Measurements from ENCODE around the gene UBXN6. TPM values are rescaled to one million over a fixed set of nuclear protein-coding genes. Genes with fewer than 3 reads are reported as not detected.
A peak's percentile ranks its signal among the peaks of the same experiment; 100 is the strongest.

UBXN6 gene
- total RNA-seq, 2 donors from 2014 or later = 31.1 to 42.4 TPM

DNA sequence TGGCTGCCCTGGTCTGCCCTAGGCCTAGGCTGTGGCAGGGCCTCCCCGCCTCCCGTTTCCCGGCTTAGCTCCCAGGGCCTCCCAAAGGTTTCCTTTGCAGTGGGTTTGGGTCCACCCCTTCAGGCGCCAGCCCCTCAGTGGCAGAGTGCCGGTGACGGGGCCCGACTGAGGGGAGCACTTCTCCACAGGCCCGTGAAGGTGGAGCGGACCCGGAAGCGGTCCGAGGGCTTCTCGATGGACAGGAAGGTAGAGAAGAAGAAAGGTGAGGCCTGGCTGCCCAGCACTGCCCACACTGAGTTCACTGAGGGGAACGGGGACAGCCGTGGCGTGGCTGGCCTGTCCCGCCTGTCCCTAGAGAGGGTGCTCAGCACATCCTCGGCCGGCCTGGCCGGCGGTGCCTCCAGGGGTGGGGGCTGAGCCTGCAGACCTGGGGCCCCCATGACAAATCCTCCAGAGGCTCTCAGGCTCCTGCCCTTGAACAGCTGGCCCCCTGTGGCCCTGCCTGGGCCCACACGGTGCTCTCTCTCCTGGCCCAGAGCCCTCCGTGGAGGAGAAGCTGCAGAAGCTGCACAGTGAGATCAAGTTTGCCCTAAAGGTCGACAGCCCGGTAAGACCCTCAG, 40.3 kb upstream of the UBXN6 start:
- DNase-seq (ENCODE audit: low spot score in 2 of 2) (no peak), ATAC-seq (no peak)
- Mint-ChIP-seq H3K36me3 (no peaks in the 10 kb centered on the region), H3K9me3 (no peaks in the 10 kb centered on the region), H3K27ac (no peak overlapping the region)

DNA sequence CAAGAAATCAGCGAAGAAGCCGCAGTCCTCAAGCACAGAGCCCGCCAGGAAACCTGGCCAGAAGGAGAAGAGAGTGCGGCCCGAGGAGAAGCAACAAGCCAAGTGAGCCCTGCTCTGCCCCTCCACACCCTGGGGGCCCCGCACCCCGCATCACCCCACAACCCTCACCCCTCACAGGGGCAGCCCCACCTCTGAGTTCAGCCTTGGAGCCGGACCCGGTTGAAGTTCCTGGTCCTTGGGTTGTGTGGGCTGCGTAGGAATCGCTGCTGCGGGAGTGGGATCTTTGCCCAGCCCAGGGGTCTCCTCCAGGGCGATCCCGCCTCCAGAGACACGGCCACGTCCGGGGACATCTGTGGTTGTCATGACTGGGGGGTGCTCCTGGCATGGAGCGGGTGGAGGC, 38.7 kb upstream of the UBXN6 start:
- DNase-seq (ENCODE audit: low spot score in 2 of 2) (no peak), ATAC-seq (no peak)
- no peaks in the 10 kb centered on the region for H3K9me3 Mint-ChIP-seq
- H3K36me3 Mint-ChIP-seq = no peaks in the 10 kb centered on the region
- no peak overlapping the region for H3K27ac Mint-ChIP-seq

DNA sequence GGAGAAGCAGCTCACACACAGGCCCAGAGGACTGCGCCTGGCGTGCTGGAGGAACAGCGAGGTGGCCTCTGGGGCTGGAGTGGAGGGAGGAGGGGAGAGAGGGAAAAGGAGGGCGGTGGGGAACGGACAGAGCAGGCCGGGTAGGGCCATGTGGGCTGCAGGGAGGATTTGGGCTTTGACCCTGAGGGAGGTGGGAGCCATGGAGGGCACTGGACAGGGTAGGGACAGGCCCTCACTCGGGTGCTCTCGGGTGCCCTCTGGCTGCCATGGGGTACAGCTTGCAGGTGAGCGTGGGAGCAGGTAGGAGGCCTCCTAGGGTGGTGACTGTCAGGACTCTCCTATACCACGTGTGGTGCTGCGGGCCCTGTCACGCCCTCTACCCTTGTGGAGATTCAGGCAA, 37.9 kb upstream of the UBXN6 start:
- H3K36me3 Mint-ChIP-seq = no peaks in the 10 kb centered on the region
- DNase-seq (ENCODE audit: low spot score in 2 of 2) (no peak), ATAC-seq (peak in 1 of 2 donors; percentile 16)
- H3K27ac Mint-ChIP-seq = peak overlapping the region in 1 of 2 donors; percentile 33
- no peaks in the 10 kb centered on the region for H3K9me3 Mint-ChIP-seq

DNA sequence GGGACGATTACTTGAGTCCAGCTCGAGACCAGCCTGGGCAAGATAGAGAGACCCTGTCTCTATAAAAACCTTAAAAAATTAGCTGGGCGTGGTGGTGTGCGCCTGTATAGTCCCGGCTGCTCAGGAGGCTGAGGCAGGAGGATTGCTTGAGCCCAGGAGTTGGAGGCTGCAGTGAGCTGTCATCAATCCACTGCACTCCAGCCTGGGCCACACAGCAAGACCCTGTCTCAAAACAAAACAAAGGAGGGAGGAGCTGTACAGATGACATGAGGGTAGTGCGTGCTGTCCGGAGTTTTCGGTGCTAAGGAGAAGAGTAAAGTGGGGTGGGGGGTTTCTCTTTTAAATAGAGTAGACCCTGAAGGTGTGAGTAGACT, 37.1 kb upstream of the UBXN6 start:
- peak overlapping the region in 1 of 2 donors; percentile 41 for H3K27ac Mint-ChIP-seq
- DNase-seq (ENCODE audit: low spot score in 2 of 2) = no peak
- H3K36me3 Mint-ChIP-seq = no peaks in the 10 kb centered on the region
- no peak for ATAC-seq
- H3K9me3 Mint-ChIP-seq = no peaks in the 10 kb centered on the region

DNA sequence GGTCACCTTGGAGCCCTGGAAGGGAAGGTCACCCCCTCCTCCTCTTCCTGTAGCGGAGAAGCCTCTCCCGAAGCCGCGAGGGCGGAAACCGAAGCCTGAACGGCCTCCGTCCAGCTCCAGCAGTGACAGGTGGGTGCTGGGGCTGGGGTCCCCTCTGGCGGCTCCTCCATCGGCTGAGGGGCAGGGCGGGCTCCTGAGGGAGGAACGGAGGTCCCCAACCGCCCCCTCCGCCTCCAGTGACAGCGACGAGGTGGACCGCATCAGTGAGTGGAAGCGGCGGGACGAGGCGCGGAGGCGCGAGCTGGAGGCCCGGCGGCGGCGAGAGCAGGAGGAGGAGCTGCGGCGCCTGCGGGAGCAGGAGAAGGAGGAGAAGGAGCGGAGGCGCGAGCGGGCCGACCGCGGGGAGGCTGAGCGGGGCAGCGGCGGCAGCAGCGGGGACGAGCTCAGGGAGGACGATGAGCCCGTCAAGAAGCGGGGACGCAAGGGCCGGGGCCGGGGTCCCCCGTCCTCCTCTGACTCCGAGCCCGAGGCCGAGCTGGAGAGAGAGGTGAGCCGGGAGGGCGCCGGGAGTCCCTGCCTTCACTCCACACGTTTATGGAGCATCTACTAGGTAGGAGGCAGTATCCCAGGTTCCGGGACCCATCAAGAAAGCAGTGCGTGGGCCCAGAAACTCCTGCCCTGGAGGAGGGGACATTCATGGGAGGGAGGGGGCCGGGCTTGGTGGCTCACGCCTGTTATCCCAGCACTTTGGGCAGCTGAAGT, 36.5 kb upstream of the UBXN6 start:
- no peaks in the 10 kb centered on the region for H3K36me3 Mint-ChIP-seq
- ATAC-seq (no peak), DNase-seq (ENCODE audit: low spot score in 2 of 2) (no peak)
- H3K27ac Mint-ChIP-seq = no peak overlapping the region
- H3K9me3 Mint-ChIP-seq = no peaks in the 10 kb centered on the region

DNA sequence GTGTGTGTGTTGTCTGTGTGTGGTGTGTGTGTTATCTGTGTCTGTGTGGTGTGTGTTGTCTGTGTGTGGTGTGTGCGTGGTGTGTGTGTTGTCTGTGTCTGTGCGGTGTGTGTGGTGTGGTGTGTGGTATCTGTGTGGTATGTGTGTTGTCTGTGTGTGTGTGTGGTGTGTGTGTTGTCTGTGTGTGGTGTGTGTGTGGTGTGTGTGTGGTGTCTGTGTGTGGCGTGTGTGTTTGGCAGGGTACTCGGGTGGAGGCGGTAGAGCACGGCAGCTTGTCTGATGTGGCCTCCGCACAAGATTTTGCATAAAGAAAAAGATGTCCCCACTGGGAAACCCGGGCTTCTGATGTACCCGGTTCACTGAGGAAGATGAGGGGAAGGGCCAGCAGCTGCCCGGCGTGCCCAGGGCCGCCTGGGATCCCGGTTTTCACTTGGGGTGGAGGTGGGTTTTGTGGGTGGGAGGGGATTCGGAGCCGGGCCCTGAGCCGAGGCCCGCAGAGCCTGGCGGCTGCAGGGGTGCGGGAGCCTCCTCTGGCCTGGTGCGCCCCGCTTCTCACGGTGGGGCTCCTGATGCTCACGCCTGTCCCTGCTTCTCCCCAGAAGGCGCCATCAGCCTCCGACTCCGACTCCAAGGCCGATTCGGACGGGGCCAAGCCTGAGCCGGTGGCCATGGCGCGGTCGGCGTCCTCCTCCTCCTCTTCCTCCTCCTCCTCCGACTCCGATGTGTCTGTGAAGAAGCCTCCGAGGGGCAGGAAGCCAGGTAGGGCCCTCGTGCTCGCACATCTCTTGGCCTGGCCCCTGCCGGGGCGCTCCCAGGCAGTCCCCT, 35.7 kb upstream of the UBXN6 start:
- H3K9me3 Mint-ChIP-seq = no peaks in the 10 kb centered on the region
- DNase-seq (ENCODE audit: low spot score in 2 of 2) (no peak), ATAC-seq (no peak)
- H3K27ac Mint-ChIP-seq = no peak overlapping the region
- no peaks in the 10 kb centered on the region for H3K36me3 Mint-ChIP-seq

DNA sequence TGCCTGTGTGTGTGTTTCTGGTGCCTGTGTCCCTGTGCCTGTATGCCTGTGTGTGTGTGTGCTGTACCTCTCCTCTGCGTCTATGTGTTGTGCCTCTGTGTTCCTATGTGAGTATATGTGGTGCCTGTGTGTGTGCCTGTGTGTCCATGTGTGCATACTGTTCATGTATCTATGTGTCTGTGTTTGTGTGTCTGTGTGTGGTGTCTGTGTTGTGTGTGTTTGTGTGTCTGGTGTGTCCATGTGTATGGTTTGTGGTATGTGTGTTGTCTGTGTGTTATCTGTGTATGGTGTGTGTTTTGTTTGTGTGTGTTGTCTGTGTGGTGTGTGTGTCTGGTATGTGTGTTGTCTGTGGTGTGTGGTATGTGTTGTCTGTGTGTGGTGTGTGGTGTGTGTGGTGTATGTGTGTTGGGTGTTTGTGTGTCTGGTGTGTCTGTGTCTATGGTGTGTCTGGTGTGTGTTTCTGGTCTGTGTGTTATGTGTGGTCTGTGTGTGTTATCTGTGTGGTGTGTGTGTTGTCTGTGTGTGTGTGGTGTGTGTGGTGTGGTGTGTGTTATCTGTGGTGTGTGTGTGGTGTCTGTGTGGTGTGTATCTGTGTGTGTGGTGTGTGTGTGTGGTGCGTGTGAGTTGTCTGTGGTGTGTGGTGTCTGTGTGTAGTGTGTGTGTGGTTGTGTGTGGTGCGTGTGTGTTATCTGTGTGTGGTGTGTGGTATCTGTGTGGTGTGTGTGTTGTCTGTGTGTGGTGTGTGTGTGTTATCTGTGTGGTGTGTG, 34.9 kb upstream of the UBXN6 start:
- no peak overlapping the region for H3K27ac Mint-ChIP-seq
- no peaks in the 10 kb centered on the region for H3K9me3 Mint-ChIP-seq
- DNase-seq (ENCODE audit: low spot score in 2 of 2) (no peak), ATAC-seq (no peak)
- no peaks in the 10 kb centered on the region for H3K36me3 Mint-ChIP-seq

DNA sequence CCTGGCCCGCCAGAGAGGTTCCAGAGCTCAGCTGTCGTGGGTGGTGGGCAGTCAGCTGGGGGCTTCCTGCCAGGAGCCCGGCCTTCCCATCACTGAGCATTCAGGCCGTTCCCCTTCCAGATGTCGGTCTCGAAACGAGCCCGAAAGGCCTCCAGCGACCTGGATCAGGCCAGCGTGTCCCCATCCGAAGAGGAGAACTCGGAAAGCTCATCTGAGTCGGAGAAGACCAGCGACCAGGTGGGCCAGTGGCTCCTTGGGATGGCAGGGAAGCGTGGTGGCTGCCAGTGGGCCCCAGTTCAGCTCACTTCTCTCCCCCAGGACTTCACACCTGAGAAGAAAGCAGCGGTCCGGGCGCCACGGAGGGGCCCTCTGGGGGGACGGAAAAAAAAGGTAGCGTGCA, 33.9 kb upstream of the UBXN6 start:
- Mint-ChIP-seq H3K9me3 (no peaks in the 10 kb centered on the region), H3K36me3 (no peaks in the 10 kb centered on the region), H3K27ac (no peak overlapping the region)
- no peak for DNase-seq (ENCODE audit: low spot score in 2 of 2)
- ATAC-seq = no peak

DNA sequence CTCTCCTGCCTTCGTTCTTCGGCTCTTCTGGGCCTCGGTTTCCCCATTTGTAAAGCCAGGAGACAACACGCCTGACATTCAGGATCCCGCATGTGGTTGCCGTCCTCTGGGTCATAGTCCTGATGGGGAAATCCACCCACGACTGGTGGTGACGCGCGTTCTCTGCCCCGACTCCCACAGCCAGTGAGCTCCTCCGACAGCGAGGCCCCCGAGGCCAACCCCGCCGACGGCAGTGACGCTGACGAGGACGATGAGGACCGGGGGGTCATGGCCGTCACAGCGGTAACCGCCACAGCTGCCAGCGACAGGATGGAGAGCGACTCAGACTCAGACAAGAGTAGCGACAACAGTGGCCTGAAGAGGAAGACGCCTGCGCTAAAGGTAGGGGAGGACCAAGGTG, 30.9 kb upstream of the UBXN6 start:
- no peak overlapping the region for H3K27ac Mint-ChIP-seq
- ATAC-seq (no peak), DNase-seq (ENCODE audit: low spot score in 2 of 2) (no peak)
- H3K9me3 Mint-ChIP-seq = no peaks in the 10 kb centered on the region
- peaks cover 0 to 5% of the 10 kb centered on the region in 2 donors for H3K36me3 Mint-ChIP-seq

DNA sequence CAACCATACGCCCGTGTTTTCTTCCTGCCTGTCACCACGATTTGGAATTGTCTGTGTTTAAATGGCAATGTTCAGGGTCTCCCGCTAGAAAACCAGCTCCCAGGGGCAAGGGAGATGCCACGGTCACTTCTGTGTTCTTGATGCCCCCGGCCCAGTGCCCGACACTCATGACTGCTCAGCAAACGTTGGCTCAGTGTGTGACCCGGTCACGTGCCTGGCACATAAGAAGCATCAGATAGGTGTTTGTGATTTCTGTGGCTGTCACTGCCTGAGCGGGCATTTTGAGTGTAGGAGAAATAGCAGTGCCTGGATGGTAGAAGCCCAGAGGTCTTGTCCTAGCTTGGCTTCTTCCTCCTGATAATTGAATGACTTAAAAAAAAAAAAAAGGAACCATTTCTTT, 30.0 kb upstream of the UBXN6 start:
- Mint-ChIP-seq H3K36me3 (peaks cover 0 to 5% of the 10 kb centered on the region in 2 donors), H3K9me3 (no peaks in the 10 kb centered on the region), H3K27ac (peak overlapping the region in 1 of 2 donors; percentile 27)
- no peak for DNase-seq (ENCODE audit: low spot score in 2 of 2)
- ATAC-seq = no peak

DNA sequence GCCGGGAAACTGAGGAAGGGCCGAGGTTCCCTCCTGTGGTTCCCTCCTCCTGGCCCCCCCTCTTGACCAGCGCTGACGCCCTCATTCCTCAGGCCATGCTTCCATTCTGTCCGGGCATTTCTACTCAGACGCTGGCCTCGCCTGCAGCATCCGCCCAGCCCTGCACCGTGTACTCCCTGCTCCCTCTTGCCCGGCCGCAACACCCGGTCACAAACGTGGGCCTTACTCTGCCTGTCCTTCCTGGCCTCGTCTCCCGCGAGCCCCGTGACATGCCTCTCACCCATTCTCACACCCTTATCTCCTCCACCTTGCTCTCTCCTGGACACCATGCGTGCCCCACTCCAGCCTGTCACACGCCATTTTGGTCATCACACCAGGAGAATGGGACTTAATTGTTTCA, 25.8 kb upstream of the UBXN6 start:
- DNase-seq (ENCODE audit: low spot score in 2 of 2) (no peak), ATAC-seq (no peak)
- H3K27ac Mint-ChIP-seq = peak overlapping the region in 1 of 2 donors; percentile 25
- H3K9me3 Mint-ChIP-seq = no peaks in the 10 kb centered on the region
- peaks cover 0 to 5% of the 10 kb centered on the region in 2 donors for H3K36me3 Mint-ChIP-seq

DNA sequence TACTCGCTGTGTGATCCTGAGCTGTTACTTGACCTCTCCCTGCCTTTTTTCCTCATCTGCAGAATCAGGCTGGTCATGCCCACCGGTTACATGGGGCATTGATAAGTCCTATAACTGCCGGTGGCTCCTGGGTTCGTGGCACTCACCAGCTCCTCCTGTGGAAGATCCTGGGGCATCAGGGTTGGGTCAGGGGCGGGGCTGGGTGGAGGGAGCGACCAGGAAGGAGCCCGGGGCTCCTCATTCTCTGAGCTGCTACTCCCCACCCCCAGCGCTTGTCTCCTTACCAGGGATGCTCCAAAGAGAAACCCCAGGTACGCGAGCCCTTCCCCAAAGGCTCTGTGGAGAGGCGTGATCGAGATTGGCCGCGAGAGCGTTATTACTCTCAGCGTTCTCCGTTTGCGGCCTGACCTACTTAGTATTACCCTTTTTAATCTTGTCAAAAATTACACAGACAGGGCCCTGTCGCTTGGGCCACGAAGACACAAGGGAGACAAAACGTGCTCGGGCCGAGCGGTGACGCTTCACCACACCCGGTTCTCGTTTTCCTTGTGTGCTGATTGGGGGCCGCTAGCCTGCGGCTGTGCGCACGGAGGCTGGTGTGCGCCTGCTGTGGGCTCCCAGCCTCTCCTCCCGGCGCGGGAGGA, 25.2 kb upstream of the UBXN6 start:
- peaks cover 0 to 5% of the 10 kb centered on the region in 2 donors for H3K36me3 Mint-ChIP-seq
- no peak for DNase-seq (ENCODE audit: low spot score in 2 of 2)
- ATAC-seq = no peak
- H3K9me3 Mint-ChIP-seq = no peaks in the 10 kb centered on the region
- peak overlapping the region in 1 of 2 donors; percentile 14 for H3K27ac Mint-ChIP-seq

DNA sequence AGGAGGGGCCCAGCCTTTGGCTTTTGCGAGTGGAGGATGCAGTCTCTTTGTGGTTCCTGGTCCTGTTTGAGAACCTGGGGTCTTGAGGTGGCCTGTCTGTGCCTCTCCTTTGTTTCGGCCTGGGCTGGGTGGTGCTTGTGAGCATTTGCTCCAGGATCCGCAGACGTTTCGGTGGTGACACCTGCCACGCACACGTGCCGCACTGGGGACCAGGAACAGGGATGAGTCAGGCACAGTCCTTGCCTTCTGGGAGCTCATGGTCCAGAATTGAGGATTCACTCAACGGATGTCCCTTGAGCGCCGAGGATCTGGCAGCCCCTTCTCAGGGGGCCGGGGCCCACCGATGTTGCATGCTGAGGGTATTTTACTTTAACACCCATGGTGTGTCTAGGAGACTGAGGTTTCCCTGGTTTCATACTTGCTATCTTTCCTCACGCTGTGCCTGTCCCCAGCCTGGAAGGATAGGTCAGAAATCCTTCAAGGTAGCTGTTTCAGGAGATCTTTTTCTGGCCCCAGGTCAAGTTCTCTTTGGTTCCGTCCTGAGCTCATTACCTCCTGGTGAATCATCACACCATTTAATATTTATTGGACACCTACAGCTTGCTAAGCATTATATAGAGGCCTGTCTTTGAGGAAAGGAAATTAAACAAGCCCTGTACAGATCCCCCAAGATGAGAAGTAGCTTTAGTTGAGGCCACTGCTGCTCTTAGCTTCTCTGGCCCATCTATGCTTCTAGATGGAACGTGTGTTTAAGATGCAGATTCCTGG, 19.6 kb upstream of the UBXN6 start:
- ATAC-seq = no peak
- peak overlapping the region in 1 of 2 donors; percentile 85 for H3K27ac Mint-ChIP-seq
- no peaks in the 10 kb centered on the region for H3K36me3 Mint-ChIP-seq
- no peaks in the 10 kb centered on the region for H3K9me3 Mint-ChIP-seq
- DNase-seq (ENCODE audit: low spot score in 2 of 2) = no peak

DNA sequence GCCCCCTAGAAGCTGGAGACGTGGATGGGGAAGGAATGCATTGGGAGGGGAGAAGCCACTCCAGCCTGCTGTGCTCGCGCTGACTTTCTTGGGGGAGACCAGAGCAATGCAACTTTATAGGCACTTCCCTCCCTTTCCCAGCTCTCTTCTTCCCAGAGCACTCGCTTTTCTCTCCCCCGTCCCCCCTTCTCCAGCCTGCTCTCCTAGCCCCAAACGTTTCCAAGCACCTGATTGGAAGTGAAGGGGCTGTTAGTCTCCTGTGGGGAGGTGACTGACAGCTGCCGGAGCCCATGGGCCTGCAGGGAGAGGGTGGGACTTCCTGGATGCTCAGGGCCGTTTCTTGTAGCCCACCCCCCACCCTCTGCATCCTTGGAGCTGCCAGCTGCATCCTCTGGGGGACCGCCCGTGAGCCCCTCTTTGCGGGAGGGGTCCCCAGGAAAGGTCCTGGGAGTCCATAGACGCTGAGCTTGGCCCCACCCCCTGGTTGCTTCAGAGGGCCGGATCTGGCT, 17.0 kb upstream of the UBXN6 start:
- Mint-ChIP-seq H3K9me3 (no peaks in the 10 kb centered on the region), H3K27ac (peak overlapping the region; percentile 60 to 90), H3K36me3 (no peaks in the 10 kb centered on the region)
- ATAC-seq (no peak), DNase-seq (ENCODE audit: low spot score in 2 of 2) (peak in 1 of 2 donors; percentile 48)

DNA sequence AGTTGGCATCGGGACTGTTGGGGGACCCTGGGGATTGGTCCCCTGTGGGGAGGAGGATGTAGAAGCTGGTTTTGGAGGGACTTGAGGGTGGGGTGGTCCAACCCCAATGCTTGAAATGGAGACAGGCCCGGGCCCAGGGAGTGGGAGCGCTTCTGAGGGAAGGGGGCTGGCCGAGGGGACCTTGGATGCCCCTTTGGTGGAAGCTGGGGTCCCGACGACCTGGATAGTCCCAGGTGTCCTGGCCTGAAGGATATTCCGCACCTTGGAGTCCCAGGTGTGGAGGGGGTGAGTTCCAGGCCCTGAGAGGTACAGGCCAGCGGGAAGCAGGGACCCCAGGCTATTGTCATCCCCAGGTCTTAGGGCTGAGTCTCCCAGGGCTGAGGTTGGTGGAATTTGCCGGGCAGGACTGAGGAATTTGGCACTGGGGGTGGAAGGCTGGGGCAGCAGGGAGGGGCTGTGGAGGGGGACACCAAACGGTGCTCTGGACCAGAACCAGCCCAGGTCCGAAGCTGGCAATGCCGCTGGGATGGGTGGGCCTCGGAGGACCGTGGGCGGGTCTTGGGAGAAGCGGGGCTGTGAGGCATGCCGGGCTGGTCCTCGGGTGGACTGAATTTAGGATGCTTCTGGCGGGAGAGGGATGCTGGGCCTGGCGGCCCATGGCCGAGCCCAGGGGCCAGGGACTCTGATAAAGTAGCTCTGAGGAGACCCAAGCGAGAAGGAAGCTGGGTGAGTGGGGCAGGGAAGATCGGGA, 16.3 kb upstream of the UBXN6 start:
- no peaks in the 10 kb centered on the region for H3K9me3 Mint-ChIP-seq
- no peak for DNase-seq (ENCODE audit: low spot score in 2 of 2)
- peak overlapping the region; percentile 60 to 90 for H3K27ac Mint-ChIP-seq
- H3K36me3 Mint-ChIP-seq = no peaks in the 10 kb centered on the region
- no peak for ATAC-seq
